ENCODE data around the gene NEDD4L.

Gene NEDD4L

GRCh38 chr18:58096658-58097057 lies 52.6 kb downstream of the NEDD4L start:
- DNase-seq = no peak

- DNase-seq = no peak
Measured at GRCh38 chr18:58097121-58097906, 53.3 kb downstream of the NEDD4L start.

GRCh38 chr18:58097907-58098166 lies 53.8 kb downstream of the NEDD4L start:
- DNase-seq = no peak

GRCh38 chr18:58098706-58099105 lies 54.7 kb downstream of the NEDD4L start:
- no peak for DNase-seq

- no peak for DNase-seq
Measured at GRCh38 chr18:58100154-58100553, 56.1 kb downstream of the NEDD4L start.

- DNase-seq = no peak
Measured at GRCh38 chr18:58101291-58101794, 57.3 kb downstream of the NEDD4L start.

- no peak for DNase-seq
Measured at GRCh38 chr18:58102018-58102417, 58.0 kb downstream of the NEDD4L start.

GRCh38 chr18:58102875-58103274 lies 58.8 kb downstream of the NEDD4L start:
- no peak for DNase-seq

- no peak for DNase-seq
Measured at GRCh38 chr18:58103339-58103985, 59.4 kb downstream of the NEDD4L start.

GRCh38 chr18:58104096-58104495 lies 60.1 kb downstream of the NEDD4L start:
- DNase-seq = no peak

GRCh38 chr18:58105206-58105887 lies 61.3 kb downstream of the NEDD4L start:
- no peak for DNase-seq

GRCh38 chr18:58105888-58106260 lies 61.8 kb downstream of the NEDD4L start:
- no peak for DNase-seq

GRCh38 chr18:58106289-58107070 lies 62.5 kb downstream of the NEDD4L start:
- no peak for DNase-seq

GRCh38 chr18:58109256-58109655 lies 65.2 kb downstream of the NEDD4L start:
- DNase-seq = no peak

GRCh38 chr18:58110398-58110797 lies 66.4 kb downstream of the NEDD4L start:
- no peak for DNase-seq

- DNase-seq = no peak
Measured at GRCh38 chr18:58112174-58112573, 68.1 kb downstream of the NEDD4L start.

- no peak for DNase-seq
Measured at GRCh38 chr18:58113337-58113736, 69.3 kb downstream of the NEDD4L start.

- DNase-seq = no peak
Measured at GRCh38 chr18:58114766-58115165, 70.7 kb downstream of the NEDD4L start.

GRCh38 chr18:58116818-58117217 lies 72.8 kb downstream of the NEDD4L start:
- DNase-seq = no peak

GRCh38 chr18:58117786-58118403 lies 73.9 kb downstream of the NEDD4L start:
- DNase-seq = no peak

GRCh38 chr18:58118536-58118935 lies 74.5 kb downstream of the NEDD4L start:
- no peak for DNase-seq

GRCh38 chr18:58119819-58120218 lies 75.8 kb downstream of the NEDD4L start:
- DNase-seq = no peak

GRCh38 chr18:58124475-58124874 lies 80.4 kb downstream of the NEDD4L start:
- DNase-seq = no peak

All from NCI-H748 treated with DMSO at 0.1 percent for 48 hours (cell line).